ENCODE measurements around the gene MTNR1B.

DNA sequence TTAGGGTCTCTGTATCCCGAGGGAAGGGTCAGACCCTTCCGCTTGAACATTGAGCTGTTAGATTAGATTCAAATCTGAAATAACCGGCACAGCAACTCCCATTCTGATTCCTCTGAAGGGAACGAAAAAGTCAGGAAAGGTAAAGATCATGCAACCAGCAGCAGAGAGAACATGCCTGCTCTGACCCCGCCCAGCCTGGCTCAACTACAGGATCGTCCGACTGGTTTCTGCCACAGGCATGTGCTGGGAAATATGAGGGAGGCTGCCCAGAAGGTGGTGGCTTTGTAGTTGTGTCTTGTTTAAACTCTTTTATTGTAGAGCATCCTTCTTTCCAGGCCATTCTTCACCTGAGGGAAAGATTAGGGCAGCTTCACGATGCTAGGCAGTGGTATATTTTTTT, 5.0 kb upstream of the MTNR1B start:
- TF ChIP-seq, protein P1, sequence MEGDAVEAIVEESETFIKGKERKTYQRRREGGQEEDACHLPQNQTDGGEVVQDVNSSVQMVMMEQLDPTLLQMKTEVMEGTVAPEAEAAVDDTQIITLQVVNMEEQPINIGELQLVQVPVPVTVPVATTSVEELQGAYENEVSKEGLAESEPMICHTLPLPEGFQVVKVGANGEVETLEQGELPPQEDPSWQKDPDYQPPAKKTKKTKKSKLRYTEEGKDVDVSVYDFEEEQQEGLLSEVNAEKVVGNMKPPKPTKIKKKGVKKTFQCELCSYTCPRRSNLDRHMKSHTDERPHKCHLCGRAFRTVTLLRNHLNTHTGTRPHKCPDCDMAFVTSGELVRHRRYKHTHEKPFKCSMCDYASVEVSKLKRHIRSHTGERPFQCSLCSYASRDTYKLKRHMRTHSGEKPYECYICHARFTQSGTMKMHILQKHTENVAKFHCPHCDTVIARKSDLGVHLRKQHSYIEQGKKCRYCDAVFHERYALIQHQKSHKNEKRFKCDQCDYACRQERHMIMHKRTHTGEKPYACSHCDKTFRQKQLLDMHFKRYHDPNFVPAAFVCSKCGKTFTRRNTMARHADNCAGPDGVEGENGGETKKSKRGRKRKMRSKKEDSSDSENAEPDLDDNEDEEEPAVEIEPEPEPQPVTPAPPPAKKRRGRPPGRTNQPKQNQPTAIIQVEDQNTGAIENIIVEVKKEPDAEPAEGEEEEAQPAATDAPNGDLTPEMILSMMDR (IDR thresholded peaks at IDR 0.05) = no peak
- TF ChIP-seq POLR2AphosphoS5 (IDR thresholded peaks at IDR 0.05) (no peak), POLR2A (IDR thresholded peaks at IDR 0.05) (no peak), EP300 (IDR thresholded peaks at IDR 0.05) (no peak)

Measured in gastroesophageal sphincter (tissue), 3 donors.